Glutamatergic neuron (in vitro differentiated cells): ENCODE data around the gene ZNF385C. TPM values are rescaled to one million over a fixed set of nuclear protein-coding genes. Genes with fewer than 3 reads are reported as not detected.

Source experiments
- DNase-seq: peaks from one replicate; pipeline ENCODE4 v3.0.0; 2022
- H3K27ac Mint-ChIP-seq: one replicate; pipeline ENCODE4 v1.8.0; 2020; ENCODE audit warnings: mild to moderate bottlenecking, mixed read lengths, inconsistent platforms; ENCODE audit not compliant: unreplicated experiment
- H3K27me3 Mint-ChIP-seq: one replicate; pipeline ENCODE4 v1.8.0; 2020; ENCODE audit warnings: mild to moderate bottlenecking, moderate library complexity, mixed read lengths, inconsistent platforms; ENCODE audit not compliant: unreplicated experiment
- H3K36me3 Mint-ChIP-seq: one replicate; pipeline ENCODE4 v1.8.0; 2020; ENCODE audit warnings: mild to moderate bottlenecking, mixed read lengths, inconsistent platforms; ENCODE audit not compliant: unreplicated experiment
- H3K4me1 Mint-ChIP-seq: one replicate; pipeline ENCODE4 v1.8.0; 2020; ENCODE audit warnings: mild to moderate bottlenecking, low read depth, mixed read lengths, inconsistent platforms; ENCODE audit not compliant: unreplicated experiment
- H3K4me3 Mint-ChIP-seq: one replicate; pipeline ENCODE4 v1.8.0; 2020; ENCODE audit warnings: mild to moderate bottlenecking, mixed read lengths, inconsistent platforms; ENCODE audit not compliant: unreplicated experiment
- H3K9me3 Mint-ChIP-seq: one replicate; pipeline ENCODE4 v1.8.0; 2020; ENCODE audit warnings: mild to moderate bottlenecking, moderate library complexity, mixed read lengths, inconsistent platforms; ENCODE audit not compliant: unreplicated experiment
- CTCF ChIP-seq: fragments of 200-600 bp; sonication (generic); IDR thresholded peaks from one replicate; pipeline ENCODE4 v1.5.0; 2021; ENCODE audit not compliant: partially characterized antibody, unreplicated experiment
- total RNA-seq: library from RNA; stranded (reverse); fragmentation: NEBNext Ultra II Directional; extraction: Animal tissue kit (Norgen Biotek cat#: 25700); gene quantifications from one replicate; pipeline ENCODE4 v1.2.1, GENCODE V29; 2021; ENCODE audit not compliant: unreplicated experiment

ZNF385C gene
- total RNA-seq, 1 donor from 2014 or later, result 1.5 TPM

DNA sequence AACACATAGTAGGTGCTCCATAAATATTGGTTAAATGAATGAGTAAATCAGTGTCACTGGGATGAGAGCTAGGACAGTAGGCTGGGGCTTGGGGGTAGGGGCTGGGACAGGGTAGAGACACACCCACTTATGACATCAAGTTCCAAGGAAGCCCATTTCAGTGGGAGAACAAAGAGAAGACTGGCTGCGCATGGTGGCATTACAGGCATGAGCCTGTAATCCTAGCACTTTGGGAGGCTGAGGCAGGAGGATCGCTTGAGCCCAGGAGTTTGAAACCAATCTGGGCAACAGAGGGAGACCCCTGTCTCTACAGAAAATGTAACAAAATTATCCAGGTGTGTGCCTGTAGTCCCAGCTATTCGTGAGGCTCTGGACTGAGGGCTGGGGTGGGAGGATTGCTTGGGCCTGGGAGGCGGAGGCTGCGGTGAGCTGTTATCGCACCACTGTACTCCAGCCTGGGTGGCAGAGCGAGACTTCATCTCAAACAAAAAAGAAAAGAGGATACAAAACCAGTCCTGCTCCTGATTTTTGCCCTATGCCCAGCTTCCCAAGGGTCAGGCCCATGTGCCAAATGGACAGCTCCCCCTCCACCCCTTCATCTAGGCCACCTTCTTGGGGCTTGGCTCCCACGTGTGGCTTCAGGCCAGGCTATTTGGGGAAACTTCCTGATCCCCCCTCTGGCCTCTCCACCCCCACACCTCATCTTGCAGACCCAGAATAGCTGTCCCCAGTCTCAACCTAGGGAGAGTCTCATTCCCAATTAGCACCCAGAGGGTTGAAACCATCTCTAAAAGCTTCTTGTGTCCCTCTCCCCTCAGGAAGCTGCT lies 7.1 kb downstream of the ZNF385C start:
- H3K9me3 Mint-ChIP-seq, result no peaks in the 10 kb centered on the region
- TF ChIP-seq CTCF, result no peak
- peaks cover 3% of the 10 kb centered on the region for H3K4me1 Mint-ChIP-seq
- H3K4me3 Mint-ChIP-seq, result no peak overlapping the region
- no peak overlapping the region for H3K27ac Mint-ChIP-seq
- no peak for DNase-seq
- H3K27me3 Mint-ChIP-seq, result peaks cover 9% of the 10 kb centered on the region
- no peaks in the 10 kb centered on the region for H3K36me3 Mint-ChIP-seq

- no peak overlapping the region for H3K4me3 Mint-ChIP-seq
- peaks cover 6% of the 10 kb centered on the region for H3K27me3 Mint-ChIP-seq
- no peaks in the 10 kb centered on the region for H3K9me3 Mint-ChIP-seq
- TF ChIP-seq CTCF, result no peak
- no peaks in the 10 kb centered on the region for H3K36me3 Mint-ChIP-seq
- no peak overlapping the region for H3K27ac Mint-ChIP-seq
- no peaks in the 10 kb centered on the region for H3K4me1 Mint-ChIP-seq
- no peak for DNase-seq
Observed at GRCh38 chr17:42088736-42089135, 9.5 kb downstream of the ZNF385C start.

GRCh38 chr17:42087736-42088705 lies 10.3 kb downstream of the ZNF385C start:
- Mint-ChIP-seq H3K9me3 (no peaks in the 10 kb centered on the region), H3K27me3 (peaks cover 6% of the 10 kb centered on the region), H3K4me3 (no peak overlapping the region), H3K27ac (no peak overlapping the region), H3K4me1 (no peaks in the 10 kb centered on the region), H3K36me3 (no peaks in the 10 kb centered on the region)
- DNase-seq, result no peak
- no peak for TF ChIP-seq CTCF

GRCh38 chr17:42087042-42087701 lies 11.1 kb downstream of the ZNF385C start:
- TF ChIP-seq CTCF, result no peak
- Mint-ChIP-seq H3K36me3 (no peaks in the 10 kb centered on the region), H3K27me3 (peaks cover 6% of the 10 kb centered on the region), H3K27ac (no peak overlapping the region), H3K4me3 (no peak overlapping the region), H3K4me1 (no peaks in the 10 kb centered on the region), H3K9me3 (no peaks in the 10 kb centered on the region)
- no peak for DNase-seq
